Endothelial cell of umbilical vein (primary cell): ENCODE data around the gene AHI1. TPM values are rescaled to one million over a fixed set of nuclear protein-coding genes. Genes with fewer than 3 reads are reported as not detected.

ENCODE experiments used
- BruUV-seq: library from RNA; stranded (reverse); fragments of 400-500 nt; replicated peaks from 2 replicates; lab custom pipeline; 2021; lab: Mats Ljungman, UMichigan
- CTCF ChIA-PET: fragments of 300-600, 350-600 bp; sonication (Branson Sonifier 250); formaldehyde crosslinking; loops from one replicate; lab custom pipeline; 2021; ENCODE audit warnings: antibody characterized with exemption, inconsistent platforms; lab: Charles Lee
- POLR2A ChIA-PET: fragments of 300-600, 350-600 bp; sonication (Branson Sonifier 250); formaldehyde crosslinking; loops from one replicate; lab custom pipeline; 2021; ENCODE audit warnings: antibody characterized with exemption, inconsistent platforms; lab: Charles Lee
- DNase-seq: peaks from one replicate; pipeline ENCODE4 v3.0.0-alpha.2; 2011; ENCODE audit warnings: low read depth, low spot score
- FAIRE-seq: peaks from 2 replicates; lab custom pipeline; 2011; peaks lifted over from hg19 to GRCh38; lab: Jason Lieb, UNC
- H2AFZ ChIP-seq: 2 replicates; pipeline ENCODE4 v1.6.0; 2012; ENCODE audit warnings: low read depth, low read length, control low read depth, inconsistent platforms
- H3K27ac ChIP-seq: 2 replicates; pipeline ENCODE4 v1.5.1; 2011; ENCODE audit warnings: low read depth, mild to moderate bottlenecking, control low read depth, low read length, moderate library complexity; ENCODE audit not compliant: insufficient read depth
- H3K27me3 ChIP-seq, 2 experiments: 2 replicates each; pipeline versions ENCODE4 v1.6.0 to v1.6.1; 2011; ENCODE audit warnings: low read length in 2 of 2, mixed read lengths in 1 of 2; ENCODE audit not compliant: control insufficient read depth in 2 of 2, insufficient read depth in 2 of 2
- H3K36me3 ChIP-seq, 2 experiments: 2 replicates in 1 of 2; 3 replicates in 1 of 2; pipeline ENCODE4 v1.5.1; 2011; ENCODE audit warnings: low read length in 2 of 2, mild to moderate bottlenecking in 1 of 2, moderate library complexity in 1 of 2; ENCODE audit not compliant: control insufficient read depth in 2 of 2, insufficient read depth in 2 of 2; ENCODE audit errors: extremely low read depth in 1 of 2
- H3K4me1 ChIP-seq: 3 replicates; pipeline ENCODE4 v1.5.1; 2011; ENCODE audit warnings: mild to moderate bottlenecking, low read length; ENCODE audit not compliant: control insufficient read depth, insufficient read depth; ENCODE audit errors: extremely low read depth
- H3K4me2 ChIP-seq: 2 replicates; pipeline ENCODE4 v1.6.1; 2011; ENCODE audit warnings: low read length, control low read depth, mixed read lengths; ENCODE audit not compliant: insufficient read depth
- H3K4me3 ChIP-seq, 3 experiments: fragments of 200-600 bp in 1 of 3; sonication (generic), shearing (Covaris generic) in 1 of 3; replicated peaks in 1 of 3; 2 replicates each; pipeline ENCODE4 v1.5.1; 2011 to 2016; ENCODE audit warnings: control low read depth in 3 of 3, low read length in 3 of 3, mild to moderate bottlenecking in 2 of 3, inconsistent platforms in 1 of 3, low read depth in 1 of 3, moderate library complexity in 1 of 3; ENCODE audit not compliant: insufficient read depth in 1 of 3
- H3K79me2 ChIP-seq: 2 replicates; pipeline ENCODE4 v1.6.0; 2012; ENCODE audit warnings: low read length, inconsistent platforms; ENCODE audit not compliant: control insufficient read depth, insufficient read depth
- H3K9ac ChIP-seq: replicated peaks from 2 replicates; pipeline ENCODE3; 2011; ENCODE audit warnings: low read length, control low read depth; ENCODE audit not compliant: insufficient read depth; ENCODE audit errors: extremely low read depth
- H3K9me1 ChIP-seq: replicated peaks from 3 replicates; pipeline ENCODE4 v1.6.0; 2011; ENCODE audit warnings: mild to moderate bottlenecking, low read length; ENCODE audit not compliant: control insufficient read depth, insufficient read depth; ENCODE audit errors: extremely low read depth
- H3K9me3 ChIP-seq: replicated peaks from 2 replicates; pipeline ENCODE4 v1.5.1; 2012; ENCODE audit warnings: low read length, inconsistent platforms; ENCODE audit not compliant: control insufficient read depth, insufficient read depth
- H4K20me1 ChIP-seq: replicated peaks from 2 replicates; pipeline ENCODE3; 2011; ENCODE audit warnings: mild to moderate bottlenecking, low read length; ENCODE audit not compliant: control insufficient read depth, insufficient read depth; ENCODE audit errors: extremely low read depth
- CTCF ChIP-seq, 2 donors: IDR thresholded peaks; 1 replicate in 1 of 2; 2 replicates in 1 of 2; pipeline ENCODE4 v1.5.1; 2011; ENCODE audit warnings: low read length in 2 of 2, mild to moderate bottlenecking in 2 of 2, moderate library complexity in 2 of 2, control low read depth in 1 of 2, inconsistent platforms in 1 of 2, low read depth in 1 of 2; ENCODE audit not compliant: insufficient read depth in 1 of 2; ENCODE audit errors: extremely low read depth in 1 of 2
- FOS ChIP-seq: IDR thresholded peaks from 2 replicates; pipeline ENCODE4 v1.6.1; 2011; ENCODE audit warnings: mild to moderate bottlenecking, low read length, moderate library complexity, borderline replicate concordance; ENCODE audit not compliant: insufficient read depth
- JUN ChIP-seq: IDR thresholded peaks from 2 replicates; pipeline ENCODE4 v1.6.1; 2011; ENCODE audit warnings: borderline replicate concordance, low read depth; ENCODE audit not compliant: insufficient read length, insufficient read depth
- MYC ChIP-seq: IDR thresholded peaks from one replicate; pipeline ENCODE4 v1.6.1; 2011; ENCODE audit warnings: mild to moderate bottlenecking, low read depth, low read length
- POLR2A ChIP-seq: IDR thresholded peaks from 2 replicates; pipeline ENCODE4 v1.6.1; 2012; ENCODE audit warnings: low read depth, mild to moderate bottlenecking, control low read depth, low read length
- POLR2AphosphoS5 ChIP-seq: IDR thresholded peaks from 2 replicates; pipeline ENCODE4 v1.6.1; 2012; ENCODE audit warnings: low read depth, mild to moderate bottlenecking, control low read depth, low read length, moderate library complexity; ENCODE audit not compliant: insufficient read depth
- dilution Hi-C: fragments of 300-500 bp; cut with MboI; formaldehyde crosslinking; loops from one replicate; pipeline ENCODE4 v1.15.0; 2019; ENCODE audit warnings: low sequenced_read_pairs; ENCODE audit not compliant: extremely low pct_ligation_motif_present
- intact Hi-C: fragments of 100-400 bp; cut with micrococcal nuclease; formaldehyde crosslinking; loops from one replicate; pipeline ENCODE4 v1.10.0; 2022
- polyA plus RNA-seq, 4 experiments: library from polyadenylated mRNA; depleted of rRNA in 3 of 4; stranded (reverse) in 3 of 4; unstranded in 1 of 4; fragments of >200 nt; gene quantifications; 2 replicates each; pipeline versions ENCODE4 v1.2.1 to v1.2.3, GENCODE V29; 2011 to 2012; ENCODE audit warnings: missing spikeins in 1 of 4
- total RNA-seq: library from RNA; stranded (reverse); gene quantifications from 2 replicates; pipeline ENCODE4 v1.2.3, GENCODE V29; 2021

Gene AHI1
- total and polyA plus RNA-seq, 2 donors (not counting 3 experiments of a cell fraction or from before 2014, with no cell fraction given), result 5.1 to 20.7 TPM

DNA sequence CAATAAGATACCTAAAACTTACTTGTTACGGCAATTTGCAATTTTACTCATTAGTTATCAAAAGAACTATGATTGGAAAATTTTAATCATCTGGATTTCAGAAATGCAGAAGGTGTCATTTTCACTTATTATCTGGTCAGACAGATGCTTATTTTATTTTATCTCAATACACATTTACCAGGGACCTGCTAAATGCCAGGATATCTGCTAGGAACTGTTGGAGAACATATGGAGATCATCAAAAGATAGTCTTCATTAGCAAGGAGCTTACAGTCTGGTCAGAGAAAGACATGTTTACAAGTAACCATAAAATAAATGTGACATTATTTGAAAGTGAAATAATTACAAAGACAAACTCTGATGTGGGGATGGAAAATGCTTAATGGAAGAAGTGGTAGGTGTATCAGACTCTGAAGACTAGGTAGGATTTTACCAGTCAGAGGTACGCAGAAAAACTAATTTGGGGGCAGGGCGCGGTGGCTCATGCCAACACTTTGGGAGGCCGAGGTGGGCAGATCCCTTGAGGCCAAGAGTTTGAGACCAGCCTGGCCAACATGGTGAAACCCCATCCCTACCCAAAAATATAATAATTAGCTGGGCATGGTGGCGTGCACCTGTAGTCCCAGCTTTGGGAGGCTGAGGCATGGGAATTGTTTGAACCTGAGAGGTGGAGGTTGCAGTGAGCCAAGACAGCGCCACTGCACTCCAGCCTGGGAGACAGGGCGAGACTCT is 178.6 kb downstream of the AHI1 start:
- POLR2A ChIA-PET, result no interaction called here
- H3K9me1 ChIP-seq, result no peaks in the 10 kb centered on the region
- dilution Hi-C loops, result no loop called here

More for the DNA sequence above, 178.6 kb downstream of the AHI1 start:
- BruUV-seq, result no TSS peak
- Histone ChIP-seq H2AFZ (no peak overlapping the region), H4K20me1 (no peaks in the 10 kb centered on the region), H3K4me3 (no peak overlapping the region), H3K9me3 (no peaks in the 10 kb centered on the region), H3K4me1 (no peaks in the 10 kb centered on the region), H3K36me3 (no peaks in the 10 kb centered on the region), H3K79me2 (no peaks in the 10 kb centered on the region), H3K27ac (no peak overlapping the region), H3K9ac (no peak overlapping the region), H3K4me2 (no peak overlapping the region), H3K27me3 (no peaks in the 10 kb centered on the region)
- CTCF ChIA-PET, result no interaction called here
- FAIRE-seq, result no peak
- intact Hi-C loops, result no loop called here
- no peak for DNase-seq
- TF ChIP-seq MYC, result no peak
- TF ChIP-seq POLR2AphosphoS5, result no peak
- no peak for TF ChIP-seq POLR2A
- no peak for TF ChIP-seq CTCF (IDR thresholded peaks at IDR 0.05; ENCODE audit: extremely low read depth in 1 of 2, insufficient read depth in 1 of 2, low read depth in 1 of 2, low read length in 2 of 2)
- TF ChIP-seq FOS, result no peak
- TF ChIP-seq JUN, result no peak
